Activated CD8-positive, alpha-beta T cell treated with anti-CD3 and anti-CD28 coated beads, Interleukin-2, amount 10 ng/mL, durations not matched to agents 7 days and 5 days (primary cell): ENCODE results near the gene CRK. TPM values are rescaled to one million over a fixed set of nuclear protein-coding genes. Genes with fewer than 3 reads are reported as not detected.

Experiments
- ATAC-seq: fragments of 150-1000 bp; cut with Tn5 transposase; one replicate; pipeline ENCODE4 v1.10.0; 2021; ENCODE audit warnings: moderate library complexity
- CTCF ChIA-PET: fragments of 350-600 bp; sonication (Branson Sonifier 250); formaldehyde crosslinking; loops from one replicate; lab custom pipeline; 2021; ENCODE audit warnings: antibody characterized with exemption; lab: Charles Lee
- POLR2A ChIA-PET: fragments of 350-600 bp; sonication (Branson Sonifier 250); formaldehyde crosslinking; loops from one replicate; lab custom pipeline; 2021; ENCODE audit warnings: antibody characterized with exemption; lab: Charles Lee
- DNase-seq: peaks from one replicate; pipeline ENCODE4 v3.0.0-alpha.2; 2020
- H3K27ac Mint-ChIP-seq: one replicate; pipeline ENCODE4 v1.8.0; 2021; ENCODE audit warnings: mild to moderate bottlenecking, mixed read lengths
- H3K27me3 Mint-ChIP-seq: one replicate; pipeline ENCODE4 v1.8.0; 2021; ENCODE audit warnings: low read depth, mixed read lengths
- H3K36me3 Mint-ChIP-seq: one replicate; pipeline ENCODE4 v1.8.0; 2021; ENCODE audit warnings: low read depth, mixed read lengths
- H3K4me1 Mint-ChIP-seq: one replicate; pipeline ENCODE4 v1.8.0; 2021; ENCODE audit warnings: low read depth, mixed read lengths
- H3K4me3 Mint-ChIP-seq: one replicate; pipeline ENCODE4 v1.8.0; 2021; ENCODE audit warnings: mild to moderate bottlenecking, mixed read lengths
- H3K9me3 Mint-ChIP-seq: one replicate; pipeline ENCODE4 v1.8.0; 2022; ENCODE audit warnings: mixed read lengths; ENCODE audit not compliant: insufficient read depth
- total RNA-seq, 2 experiments: library from RNA; stranded (reverse); gene quantifications; one replicate each; pipeline ENCODE4 v1.2.3, GENCODE V29; 2021

The CRK gene
- total RNA-seq, 2 experiments from 2014 or later = 15.7 to 17.7 TPM

DNA sequence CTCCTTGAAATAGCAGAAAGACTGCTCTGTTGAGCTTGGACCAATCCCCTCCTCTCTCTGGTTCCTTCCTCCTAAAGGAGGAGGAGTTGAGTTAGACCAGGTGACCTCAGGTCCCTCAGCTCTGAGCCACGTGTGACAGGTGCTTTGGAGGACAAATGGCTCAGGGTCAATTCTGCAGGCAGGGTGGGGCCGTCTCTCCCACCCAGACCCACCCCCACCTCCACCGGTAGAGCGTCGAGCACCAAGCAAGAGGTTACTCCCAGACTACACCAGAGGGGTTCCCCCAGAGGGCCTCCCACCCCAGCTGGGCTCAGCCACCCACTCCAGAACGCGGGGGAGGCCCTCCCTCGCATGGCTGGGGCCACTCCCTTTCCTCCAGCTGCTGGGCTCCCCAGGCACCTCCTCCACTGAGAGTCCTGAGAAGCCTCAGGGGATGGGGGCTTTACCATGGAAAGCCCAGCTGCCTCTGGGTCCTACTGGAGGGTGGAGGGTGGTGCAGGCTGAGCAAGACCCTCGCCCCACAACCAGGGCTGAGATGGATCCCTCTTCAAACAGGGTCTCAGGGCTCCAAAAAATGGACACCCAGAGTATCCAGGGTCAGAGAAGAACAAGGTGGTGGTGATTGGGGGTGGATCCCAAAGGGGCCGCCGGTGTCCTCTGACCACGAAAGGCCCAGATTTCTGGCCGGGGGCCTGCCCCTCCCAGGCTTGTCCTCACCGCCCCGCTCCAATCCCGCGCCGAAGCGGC, 28.8 kb upstream of the CRK start:
- Mint-ChIP-seq H3K4me1 (peaks cover 26% of the 10 kb centered on the region), H3K4me3 (peak overlapping the region; percentile 75), H3K36me3 (peaks cover 5% of the 10 kb centered on the region), H3K27me3 (no peaks in the 10 kb centered on the region), H3K27ac (peak overlapping the region; percentile 72), H3K9me3 (no peaks in the 10 kb centered on the region)
- CTCF ChIA-PET = interaction anchor here (0.7 to 1.3 kb wide), 2 partner anchors 31 to 120 kb away, joined by 3 to 4 read pairs; no protein-coding TSS in a partner anchor
- POLR2A ChIA-PET = no interaction called here
- DNase-seq = peak; percentile 56
- peak; percentile 28 for ATAC-seq

DNA sequence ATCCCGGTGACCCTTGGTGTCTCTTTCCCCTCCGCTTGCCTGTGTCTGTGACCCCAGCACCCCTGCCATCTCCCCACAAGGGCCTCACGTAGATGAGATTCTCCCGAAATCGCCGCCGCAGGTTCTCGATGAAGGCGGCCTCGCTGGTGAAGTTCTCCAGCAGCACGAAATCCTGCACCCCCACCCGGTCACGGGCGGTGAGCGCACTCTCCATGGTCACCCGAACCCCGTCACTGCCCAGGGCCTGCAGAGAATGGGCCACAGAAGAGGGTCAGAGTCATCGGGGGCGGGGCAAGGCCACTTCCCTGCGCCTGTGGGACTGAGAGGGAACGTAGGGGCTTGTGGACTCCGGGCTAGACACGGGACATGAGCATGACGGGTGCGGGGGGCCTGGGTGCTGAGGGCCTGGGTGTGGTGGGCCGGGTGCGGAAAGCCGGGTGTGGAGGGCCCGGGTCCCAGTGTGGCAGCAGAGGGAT, 28.1 kb upstream of the CRK start:
- Mint-ChIP-seq H3K4me1 (peaks cover 24% of the 10 kb centered on the region), H3K27ac (no peak overlapping the region), H3K9me3 (no peaks in the 10 kb centered on the region), H3K27me3 (no peaks in the 10 kb centered on the region), H3K4me3 (peak overlapping the region; percentile 57), H3K36me3 (peaks cover 5% of the 10 kb centered on the region)
- ChIA-PET POLR2A (no interaction called here), CTCF (interaction anchor here (1.3 kb wide), 1 partner anchor 119 kb away, joined by 4 read pairs; no protein-coding TSS in a partner anchor)
- DNase-seq (no peak), ATAC-seq (no peak)

DNA sequence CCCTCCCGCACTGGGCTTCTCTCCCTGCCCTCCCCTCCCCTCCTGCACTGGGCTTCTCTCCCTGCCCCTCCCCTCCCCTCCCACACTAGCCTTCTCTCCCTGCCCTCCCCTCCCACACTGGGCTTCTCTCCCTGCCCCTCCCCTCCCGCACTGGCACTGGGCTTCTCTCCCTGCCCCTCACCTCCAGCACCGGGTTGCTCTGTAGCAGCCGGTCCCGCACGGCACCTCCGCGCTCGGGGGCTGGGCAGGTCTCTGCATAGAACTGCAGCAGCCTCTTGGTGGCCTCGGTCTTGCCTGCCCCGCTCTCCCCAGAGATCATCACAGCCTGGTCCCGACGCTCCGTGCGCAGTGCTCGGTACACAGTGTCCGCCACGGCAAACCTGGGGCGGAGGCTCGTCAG, 26.6 kb upstream of the CRK start:
- Mint-ChIP-seq H3K27me3 (no peaks in the 10 kb centered on the region), H3K9me3 (no peaks in the 10 kb centered on the region), H3K4me1 (peaks cover 16% of the 10 kb centered on the region), H3K27ac (no peak overlapping the region), H3K4me3 (no peak overlapping the region), H3K36me3 (peaks cover 5% of the 10 kb centered on the region)
- ATAC-seq (no peak), DNase-seq (no peak)
- POLR2A ChIA-PET = no interaction called here
- CTCF ChIA-PET = no interaction called here

DNA sequence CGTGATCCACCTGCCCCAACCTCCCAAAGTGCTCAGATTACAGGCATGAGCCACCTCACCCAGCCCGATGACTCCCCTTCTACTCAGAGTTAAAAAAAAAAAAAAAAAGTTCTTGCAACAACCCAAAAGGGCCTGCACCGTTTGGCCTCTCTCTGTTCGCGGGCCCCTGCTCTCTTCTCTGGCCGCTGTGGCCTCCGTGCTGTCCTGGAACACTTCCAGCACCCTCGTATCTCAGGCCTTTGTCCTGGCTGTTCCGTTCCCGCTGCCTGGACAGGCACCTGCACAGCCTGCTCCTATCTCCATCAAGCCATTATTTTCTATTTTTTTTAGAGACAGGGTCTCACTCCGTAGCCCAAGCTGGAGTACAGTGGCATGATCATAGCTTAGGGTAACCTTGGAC, 25.7 kb upstream of the CRK start:
- ChIA-PET POLR2A (interaction anchor here (0.6 kb wide), 1 partner anchor 11 kb away, joined by 3 read pairs; the partner anchor contains the start of gene MYO1C), CTCF (interaction anchor here (2.1 kb wide), 1 partner anchor 116 kb away, joined by 8 read pairs; no protein-coding TSS in a partner anchor)
- Mint-ChIP-seq H3K4me3 (no peak overlapping the region), H3K9me3 (no peaks in the 10 kb centered on the region), H3K27me3 (no peaks in the 10 kb centered on the region), H3K4me1 (peaks cover 9% of the 10 kb centered on the region), H3K27ac (no peak overlapping the region), H3K36me3 (peaks cover 5% of the 10 kb centered on the region)
- DNase-seq = no peak
- no peak for ATAC-seq

DNA sequence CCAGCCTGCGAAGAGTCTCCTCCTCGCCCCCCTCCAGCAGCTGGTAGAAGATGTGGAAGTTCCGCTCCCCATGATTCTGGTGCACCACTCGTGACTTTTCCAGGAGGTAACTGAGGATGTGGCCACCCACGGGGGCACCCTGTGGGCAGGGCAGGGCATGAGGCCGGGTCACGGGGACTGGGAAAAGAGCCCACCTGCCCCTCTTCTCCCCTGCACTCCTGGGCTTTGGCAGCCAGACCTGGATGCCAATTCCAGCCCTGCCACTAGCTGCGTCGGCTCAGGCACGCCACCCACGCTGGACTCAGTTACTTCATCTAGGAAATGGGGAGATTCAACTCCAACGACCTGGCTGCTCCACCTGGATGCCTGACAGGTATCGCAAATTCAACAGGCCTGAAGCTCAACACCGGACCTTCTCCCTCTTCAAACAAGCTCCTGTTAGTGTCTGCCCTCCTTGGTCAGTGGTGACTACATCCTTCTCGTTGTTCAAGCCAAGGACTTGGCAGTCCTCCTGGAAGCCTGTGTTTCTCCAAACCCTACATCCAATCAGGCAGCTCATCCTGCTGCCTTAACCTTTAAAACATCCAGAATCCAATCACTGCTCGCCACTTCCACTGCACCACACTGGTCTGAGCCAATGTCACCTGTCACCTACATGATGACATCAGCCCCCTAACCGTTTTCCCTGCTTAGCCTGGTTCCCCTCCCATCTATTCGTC, 24.9 kb upstream of the CRK start:
- H3K9me3 Mint-ChIP-seq = no peaks in the 10 kb centered on the region
- no peaks in the 10 kb centered on the region for H3K27me3 Mint-ChIP-seq
- peaks cover 5% of the 10 kb centered on the region for H3K4me1 Mint-ChIP-seq
- POLR2A ChIA-PET = interaction anchor here (0.6 kb wide), 1 partner anchor 12 kb away, joined by 3 read pairs; the partner anchor contains the start of gene MYO1C
- H3K4me3 Mint-ChIP-seq = no peak overlapping the region
- ATAC-seq = no peak
- no peak overlapping the region for H3K27ac Mint-ChIP-seq
- H3K36me3 Mint-ChIP-seq = peaks cover 5% of the 10 kb centered on the region
- CTCF ChIA-PET = interaction anchor here (0.7 to 2.1 kb wide), 3 partner anchors 35 to 1071 kb away, joined by 3 to 8 read pairs (median 3); partner anchors contain the start of gene INPP5K
- DNase-seq = no peak

DNA sequence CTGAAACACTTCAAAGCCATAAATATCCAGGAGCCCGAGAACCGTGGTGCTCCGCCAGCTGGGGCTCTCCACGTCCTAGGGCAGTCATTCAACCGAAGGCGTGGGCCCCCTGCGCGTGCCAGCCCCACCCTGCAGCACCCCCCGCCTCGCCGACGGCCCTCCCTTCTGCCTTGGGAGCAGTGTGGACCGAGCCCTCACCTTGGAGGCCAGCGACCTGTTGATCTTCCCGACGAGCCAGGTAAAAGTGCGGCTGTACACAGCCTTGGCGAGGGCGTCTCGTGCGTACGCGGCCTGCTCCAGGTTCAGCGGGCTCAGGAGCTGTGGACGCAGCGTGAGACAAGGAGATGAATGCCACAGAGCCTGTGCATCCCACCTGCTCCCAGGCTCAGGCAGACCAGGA, 22.4 kb upstream of the CRK start:
- Mint-ChIP-seq H3K4me1 (peaks cover 6% of the 10 kb centered on the region), H3K27me3 (peaks cover 5% of the 10 kb centered on the region), H3K27ac (no peak overlapping the region), H3K36me3 (peaks cover 3% of the 10 kb centered on the region), H3K9me3 (no peaks in the 10 kb centered on the region), H3K4me3 (no peak overlapping the region)
- ChIA-PET CTCF (no interaction called here), POLR2A (no interaction called here)
- ATAC-seq = no peak
- no peak for DNase-seq

DNA sequence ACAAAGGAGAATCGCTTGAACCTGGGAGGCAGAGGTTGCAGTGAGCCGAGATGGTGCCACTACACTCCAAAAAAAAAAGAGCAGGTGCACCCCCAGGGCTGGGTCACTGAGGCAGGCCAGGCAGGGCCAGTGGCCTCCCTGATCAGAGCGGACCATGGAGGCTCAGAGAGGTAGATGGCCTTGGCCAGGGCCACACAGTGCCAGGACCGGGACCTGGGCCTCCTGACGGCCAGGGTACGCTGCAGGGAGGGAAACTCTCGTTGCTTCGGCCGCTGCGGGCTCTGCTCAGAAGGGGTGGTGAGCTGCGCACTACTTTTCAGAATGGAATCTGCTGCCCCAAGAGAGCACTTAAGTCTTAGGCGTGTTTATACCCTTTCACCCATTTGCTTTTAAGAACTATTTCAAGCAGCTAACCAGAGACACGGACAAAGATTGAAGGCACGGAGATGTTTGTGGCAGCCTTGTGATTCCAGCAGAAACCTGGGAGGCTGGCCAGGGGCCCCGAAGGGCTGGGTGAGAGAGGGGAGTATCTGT, 19.4 kb upstream of the CRK start:
- POLR2A ChIA-PET = interaction anchor here (0.6 kb wide), 1 partner anchor 575 kb away, joined by 3 read pairs; no protein-coding TSS in a partner anchor
- CTCF ChIA-PET = no interaction called here
- no peak overlapping the region for H3K4me3 Mint-ChIP-seq
- H3K36me3 Mint-ChIP-seq = no peaks in the 10 kb centered on the region
- peaks cover 15% of the 10 kb centered on the region for H3K4me1 Mint-ChIP-seq
- H3K9me3 Mint-ChIP-seq = no peaks in the 10 kb centered on the region
- no peak for ATAC-seq
- peaks cover 5% of the 10 kb centered on the region for H3K27me3 Mint-ChIP-seq
- no peak for DNase-seq
- no peak overlapping the region for H3K27ac Mint-ChIP-seq

DNA sequence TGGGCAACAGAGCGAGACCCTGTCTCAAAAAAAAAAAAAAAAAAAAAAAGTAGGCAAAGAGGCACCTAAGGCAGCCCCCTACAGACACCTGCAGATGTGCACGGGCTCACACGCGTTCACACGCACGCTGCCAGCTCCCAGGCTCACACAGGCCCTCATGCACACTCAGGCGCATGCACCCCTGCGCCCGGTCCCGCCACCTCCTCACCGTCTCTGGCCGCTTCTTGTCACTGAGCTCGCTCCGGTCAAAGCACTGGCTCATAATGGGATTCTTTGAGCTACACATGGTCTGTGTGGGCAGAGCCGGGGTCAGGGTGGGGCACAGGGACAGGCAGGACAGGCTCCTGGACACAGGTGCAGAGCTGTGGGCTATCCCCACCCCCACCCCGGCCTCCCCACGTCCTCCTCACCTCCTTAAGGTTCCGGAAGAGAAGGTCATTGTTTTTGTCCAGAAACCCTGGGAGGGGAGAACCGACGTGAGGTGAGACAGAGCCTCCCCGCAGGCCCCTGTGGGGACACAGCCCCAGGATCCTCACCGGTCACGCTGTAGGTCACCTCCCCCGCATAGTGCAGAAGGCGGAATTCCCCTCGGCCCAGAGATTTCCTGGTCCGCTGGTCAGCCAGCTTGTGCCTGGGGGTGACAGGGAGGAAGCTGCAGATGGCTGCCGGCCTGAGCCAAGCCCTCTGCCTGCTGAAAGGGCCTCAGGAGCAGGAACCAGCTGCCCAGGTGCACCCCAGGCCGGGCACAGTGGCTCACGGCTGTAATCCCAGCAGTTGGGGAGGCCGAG, 18.6 kb upstream of the CRK start:
- H3K4me1 Mint-ChIP-seq = peaks cover 15% of the 10 kb centered on the region
- CTCF ChIA-PET = no interaction called here
- H3K27ac Mint-ChIP-seq = no peak overlapping the region
- no peak for ATAC-seq
- POLR2A ChIA-PET = no interaction called here
- no peak overlapping the region for H3K4me3 Mint-ChIP-seq
- H3K36me3 Mint-ChIP-seq = peaks cover under 1% of the 10 kb centered on the region
- no peak for DNase-seq
- H3K9me3 Mint-ChIP-seq = no peaks in the 10 kb centered on the region
- peaks cover 5% of the 10 kb centered on the region for H3K27me3 Mint-ChIP-seq

DNA sequence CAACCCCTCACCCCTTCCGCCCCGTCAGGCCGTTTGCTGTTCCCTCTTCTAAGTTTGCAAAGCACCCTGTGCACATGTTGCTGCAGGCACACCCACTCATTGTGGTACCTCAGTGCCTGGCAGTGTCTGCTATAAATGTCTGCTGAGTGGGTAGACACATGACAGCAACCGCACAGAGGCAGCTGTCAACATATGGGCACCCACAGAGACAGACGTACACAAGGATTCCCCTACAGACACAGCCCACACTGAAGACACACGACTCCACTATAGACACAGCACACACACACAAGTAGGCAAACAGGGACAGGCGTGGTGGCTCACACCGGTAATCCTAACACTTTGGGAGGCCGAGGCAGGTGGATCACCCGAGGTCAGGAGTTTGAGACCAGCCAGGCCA, 17.8 kb upstream of the CRK start:
- peak; percentile 59 for ATAC-seq
- no peak overlapping the region for H3K4me3 Mint-ChIP-seq
- CTCF ChIA-PET = no interaction called here
- no peak overlapping the region for H3K27ac Mint-ChIP-seq
- peaks cover 15% of the 10 kb centered on the region for H3K4me1 Mint-ChIP-seq
- no peaks in the 10 kb centered on the region for H3K9me3 Mint-ChIP-seq
- DNase-seq = peak; percentile 33
- H3K27me3 Mint-ChIP-seq = peaks cover 5% of the 10 kb centered on the region
- POLR2A ChIA-PET = no interaction called here
- peaks cover 7% of the 10 kb centered on the region for H3K36me3 Mint-ChIP-seq

DNA sequence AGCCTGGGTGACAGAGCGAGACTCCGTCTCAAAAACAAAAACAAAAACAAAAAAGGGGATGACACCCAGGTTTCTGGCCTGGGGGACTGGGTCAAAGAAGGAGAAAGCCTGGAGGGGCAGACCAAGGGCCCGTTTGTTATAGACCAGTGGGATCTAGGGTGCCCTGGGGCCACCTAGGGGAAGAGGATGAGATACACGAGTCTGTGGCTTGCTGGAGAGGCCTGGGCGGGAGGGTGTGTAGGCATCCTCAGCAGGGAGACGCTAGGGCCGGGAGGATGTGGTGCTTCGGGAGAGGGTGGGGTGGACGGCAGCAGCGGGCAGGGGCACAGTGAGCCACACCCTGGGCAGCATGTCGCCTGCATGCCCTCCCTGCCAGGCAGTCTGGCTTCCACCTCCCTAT, 17.1 kb upstream of the CRK start:
- Mint-ChIP-seq H3K9me3 (no peaks in the 10 kb centered on the region), H3K36me3 (peaks cover 12% of the 10 kb centered on the region), H3K4me1 (peaks cover 15% of the 10 kb centered on the region), H3K4me3 (no peak overlapping the region), H3K27me3 (peaks cover 5% of the 10 kb centered on the region), H3K27ac (peak overlapping the region; percentile 43)
- peak; percentile 59 for DNase-seq
- ATAC-seq = peak; percentile 75
- POLR2A ChIA-PET = interaction anchor here (1.3 kb wide), 1 partner anchor 74 kb away, joined by 3 read pairs; the partner anchor contains the start of gene YWHAE
- CTCF ChIA-PET = no interaction called here
